Calu3 (cell line): Measurements from ENCODE around the gene DGKI. TPM values are rescaled to one million over a fixed set of nuclear protein-coding genes. Genes with fewer than 3 reads are reported as not detected.

ENCODE experiments used
- BruUV-seq: library from RNA; stranded (reverse); fragments of 400-500 nt; replicated peaks from 2 replicates; lab custom pipeline; 2021; lab: Mats Ljungman, UMichigan
- CTCF ChIA-PET: fragments of 300-600 bp; sonication (Branson Sonifier 250); formaldehyde crosslinking; loops from one replicate; lab custom pipeline; 2022; ENCODE audit warnings: antibody characterized with exemption; lab: Charles Lee
- DNase-seq: peaks from one replicate; pipeline ENCODE4 v3.0.0; 2022
- H3K27ac Mint-ChIP-seq: one replicate; pipeline ENCODE4 v1.8.0; 2022; ENCODE audit warnings: mixed read lengths; ENCODE audit not compliant: unreplicated experiment
- H3K27me3 Mint-ChIP-seq: one replicate; pipeline ENCODE4 v1.8.0; 2022; ENCODE audit warnings: mixed read lengths; ENCODE audit not compliant: unreplicated experiment
- H3K36me3 Mint-ChIP-seq: one replicate; pipeline ENCODE4 v1.8.0; 2022; ENCODE audit warnings: mild to moderate bottlenecking, moderate library complexity, mixed read lengths; ENCODE audit not compliant: insufficient read depth, unreplicated experiment
- H3K4me1 Mint-ChIP-seq: one replicate; pipeline ENCODE4 v1.8.0; 2022; ENCODE audit warnings: mild to moderate bottlenecking, low read depth, mixed read lengths; ENCODE audit not compliant: unreplicated experiment
- H3K4me3 Mint-ChIP-seq: one replicate; pipeline ENCODE4 v1.8.0; 2022; ENCODE audit warnings: mild to moderate bottlenecking, low read depth, moderate library complexity, mixed read lengths; ENCODE audit not compliant: unreplicated experiment
- H3K9me3 Mint-ChIP-seq: one replicate; pipeline ENCODE4 v1.8.0; 2022; ENCODE audit warnings: low read depth, mixed read lengths; ENCODE audit not compliant: unreplicated experiment
- intact Hi-C: fragments of 100-400 bp; cut with micrococcal nuclease; formaldehyde crosslinking; loops from one replicate; pipeline ENCODE4 v1.10.0; 2022; ENCODE audit not compliant: unreplicated experiment
- total RNA-seq: library from RNA; stranded (reverse); gene quantifications from 2 replicates; pipeline ENCODE4 v1.2.3, GENCODE V29; 2022
- TF ChIP-seq, protein P1 (sequence below): fragments of 200-600 bp; IDR thresholded peaks from one replicate; pipeline ENCODE4 v1.8.0; 2022; ENCODE audit warnings: antibody characterized with exemption; ENCODE audit not compliant: unreplicated experiment

Gene DGKI
- total RNA-seq, 1 experiment from 2014 or later: not detected

DNA sequence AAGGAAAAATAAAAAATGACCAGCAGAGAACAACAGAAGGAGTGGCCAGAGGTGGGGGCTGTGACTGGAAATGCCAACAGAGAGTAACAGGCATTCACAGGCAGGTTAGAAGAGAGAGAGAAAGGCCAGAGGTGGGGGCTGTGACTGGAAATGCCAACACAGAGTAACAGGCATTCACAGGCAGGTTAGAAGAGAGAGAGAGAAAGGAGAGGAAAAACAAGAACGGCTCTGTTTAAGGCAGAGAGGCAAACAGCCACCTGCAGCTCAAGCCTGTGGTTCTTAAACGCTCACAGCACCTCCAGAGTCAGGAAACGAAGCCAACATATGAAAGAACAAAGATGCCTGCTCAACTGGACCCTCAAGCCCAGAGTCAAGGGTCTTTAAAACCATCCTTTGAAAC, 39.5 kb upstream of the DGKI start:
- Mint-ChIP-seq H3K4me1 (peaks cover 17% of the 10 kb centered on the region), H3K36me3 (no peaks in the 10 kb centered on the region), H3K27me3 (no peaks in the 10 kb centered on the region), H3K4me3 (no peak overlapping the region), H3K27ac (no peak overlapping the region), H3K9me3 (no peaks in the 10 kb centered on the region)
- no peak for DNase-seq
- intact Hi-C loops: no loop called here
- TF ChIP-seq, protein P1, sequence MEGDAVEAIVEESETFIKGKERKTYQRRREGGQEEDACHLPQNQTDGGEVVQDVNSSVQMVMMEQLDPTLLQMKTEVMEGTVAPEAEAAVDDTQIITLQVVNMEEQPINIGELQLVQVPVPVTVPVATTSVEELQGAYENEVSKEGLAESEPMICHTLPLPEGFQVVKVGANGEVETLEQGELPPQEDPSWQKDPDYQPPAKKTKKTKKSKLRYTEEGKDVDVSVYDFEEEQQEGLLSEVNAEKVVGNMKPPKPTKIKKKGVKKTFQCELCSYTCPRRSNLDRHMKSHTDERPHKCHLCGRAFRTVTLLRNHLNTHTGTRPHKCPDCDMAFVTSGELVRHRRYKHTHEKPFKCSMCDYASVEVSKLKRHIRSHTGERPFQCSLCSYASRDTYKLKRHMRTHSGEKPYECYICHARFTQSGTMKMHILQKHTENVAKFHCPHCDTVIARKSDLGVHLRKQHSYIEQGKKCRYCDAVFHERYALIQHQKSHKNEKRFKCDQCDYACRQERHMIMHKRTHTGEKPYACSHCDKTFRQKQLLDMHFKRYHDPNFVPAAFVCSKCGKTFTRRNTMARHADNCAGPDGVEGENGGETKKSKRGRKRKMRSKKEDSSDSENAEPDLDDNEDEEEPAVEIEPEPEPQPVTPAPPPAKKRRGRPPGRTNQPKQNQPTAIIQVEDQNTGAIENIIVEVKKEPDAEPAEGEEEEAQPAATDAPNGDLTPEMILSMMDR: no peak
- no TSS peak for BruUV-seq
- CTCF ChIA-PET: no interaction called here

DNA sequence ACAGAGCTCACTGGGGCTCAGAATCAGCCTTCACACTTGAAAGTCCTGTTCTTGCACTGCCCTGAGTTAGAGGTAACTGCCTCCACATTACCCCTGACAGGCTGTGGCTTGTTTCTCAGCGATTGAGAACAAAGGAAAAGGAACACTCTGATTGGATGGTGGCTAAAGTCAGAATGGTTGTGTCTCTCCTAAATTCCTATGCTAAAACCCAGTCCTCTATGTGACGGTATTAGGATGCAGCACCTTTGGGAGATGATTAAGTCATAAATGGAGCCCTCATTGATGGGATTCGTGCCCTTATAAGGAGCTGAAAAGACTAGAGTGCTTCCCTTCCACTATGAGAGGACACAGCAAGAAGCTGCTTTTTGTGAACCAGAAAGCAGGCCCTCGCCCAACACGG, 38.9 kb upstream of the DGKI start:
- Mint-ChIP-seq H3K27me3 (no peaks in the 10 kb centered on the region), H3K36me3 (no peaks in the 10 kb centered on the region), H3K27ac (no peak overlapping the region), H3K4me3 (no peak overlapping the region), H3K4me1 (peaks cover 11% of the 10 kb centered on the region), H3K9me3 (no peaks in the 10 kb centered on the region)
- CTCF ChIA-PET: no interaction called here
- BruUV-seq: no TSS peak
- DNase-seq: no peak
- TF ChIP-seq, protein P1: no peak
- intact Hi-C loops: no loop called here

DNA sequence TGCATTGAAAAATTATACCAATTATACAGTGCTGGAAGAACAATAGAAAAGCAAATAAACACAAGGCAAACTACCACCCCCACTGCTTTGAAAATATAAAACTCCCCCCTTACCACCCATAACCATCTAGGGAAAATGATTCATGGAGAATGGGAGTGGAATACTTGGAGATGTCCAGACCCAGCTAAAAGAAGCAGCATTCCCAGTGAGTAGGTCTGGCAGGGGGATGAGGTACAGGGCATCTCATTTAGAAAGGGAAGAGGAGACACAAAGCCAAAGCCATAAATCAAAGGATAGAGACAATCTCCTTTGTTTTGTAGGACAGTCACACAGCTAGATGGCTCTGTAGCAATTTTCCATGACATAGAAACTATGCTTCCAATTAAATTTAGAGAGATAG, 36.0 kb upstream of the DGKI start:
- TF ChIP-seq, protein P1: no peak
- no peaks in the 10 kb centered on the region for H3K9me3 Mint-ChIP-seq
- no peak overlapping the region for H3K4me3 Mint-ChIP-seq
- H3K27ac Mint-ChIP-seq: no peak overlapping the region
- intact Hi-C loops: no loop called here
- peaks cover 10% of the 10 kb centered on the region for H3K4me1 Mint-ChIP-seq
- CTCF ChIA-PET: interaction anchor here (1.8 kb wide), 1 partner anchor 13 kb away, joined by 4 read pairs; no protein-coding TSS in a partner anchor
- no peaks in the 10 kb centered on the region for H3K27me3 Mint-ChIP-seq
- no TSS peak for BruUV-seq
- H3K36me3 Mint-ChIP-seq: peaks cover 10% of the 10 kb centered on the region
- no peak for DNase-seq

DNA sequence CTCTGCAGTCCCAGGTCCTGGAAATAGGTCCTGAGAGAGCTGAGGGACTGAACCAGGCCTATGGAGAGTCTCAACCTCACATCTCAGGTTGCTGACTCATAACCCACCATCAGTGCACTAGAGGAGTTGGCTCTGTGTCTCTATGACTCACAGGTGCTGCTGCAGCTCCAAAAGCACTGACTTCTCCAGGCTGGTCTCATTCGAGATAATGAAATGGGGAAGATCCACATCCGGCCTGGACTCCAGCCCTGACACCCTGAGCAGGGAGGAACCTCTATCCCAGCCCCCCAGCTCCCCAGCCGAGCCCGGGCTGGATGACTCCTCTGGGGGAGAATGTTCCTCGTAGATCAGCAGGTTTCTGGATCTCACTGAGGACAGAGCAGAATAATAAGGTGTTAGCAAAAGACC, 35.5 kb upstream of the DGKI start:
- no peak overlapping the region for H3K27ac Mint-ChIP-seq
- BruUV-seq: no TSS peak
- H3K36me3 Mint-ChIP-seq: peaks cover 10% of the 10 kb centered on the region
- no peaks in the 10 kb centered on the region for H3K27me3 Mint-ChIP-seq
- TF ChIP-seq, protein P1: no peak
- H3K4me1 Mint-ChIP-seq: peaks cover 10% of the 10 kb centered on the region
- CTCF ChIA-PET: interaction anchor here (1.8 kb wide), 1 partner anchor 12 kb away, joined by 4 read pairs; no protein-coding TSS in a partner anchor
- DNase-seq: peak; percentile 34
- H3K4me3 Mint-ChIP-seq: no peak overlapping the region
- no peaks in the 10 kb centered on the region for H3K9me3 Mint-ChIP-seq
- intact Hi-C loops: no loop called here
